SK-N-SH treated with all-trans-retinoic acid at 6 μM for 48 hours (cell line): ENCODE results near the gene KARS1.

ENCODE experiments used
- ARNTL ChIP-seq: fragments of 450-650 bp; formaldehyde crosslinking; IDR thresholded peaks from 2 replicates; pipeline ENCODE4 v1.5.0; 2020; ENCODE audit warnings: low read depth, mild to moderate bottlenecking, moderate library complexity, borderline replicate concordance
- CREB5 ChIP-seq: fragments of 250-450 bp; sonication (Bioruptor Pico); IDR thresholded peaks from 2 replicates; pipeline ENCODE4 v1.5.1; 2020; ENCODE audit warnings: low read depth, mild to moderate bottlenecking, moderate library complexity
- CSRNP3 ChIP-seq: fragments of 250-450 bp; sonication (Bioruptor Pico); IDR thresholded peaks from 2 replicates; pipeline ENCODE4 v1.5.1; 2021; ENCODE audit warnings: mild to moderate bottlenecking, moderate library complexity
- ESRRG ChIP-seq: fragments of 250-450 bp; sonication (Bioruptor Pico); IDR thresholded peaks from 2 replicates; pipeline ENCODE4 v1.6.1; 2021; ENCODE audit warnings: mild to moderate bottlenecking
- PATZ1 ChIP-seq: fragments of 250-450 bp; sonication (Bioruptor Pico); IDR thresholded peaks from 2 replicates; pipeline ENCODE4 v1.8.0; 2020; ENCODE audit warnings: mild to moderate bottlenecking, moderate library complexity, borderline replicate concordance
- PPARA ChIP-seq: fragments of 250-450 bp; sonication (Bioruptor Pico); IDR thresholded peaks from 2 replicates; pipeline ENCODE4 v1.5.0; 2020; ENCODE audit warnings: mild to moderate bottlenecking, borderline replicate concordance
- RARB ChIP-seq: fragments of 250-450 bp; sonication (Bioruptor Pico); IDR thresholded peaks from 2 replicates; pipeline ENCODE4 v1.8.0; 2021; ENCODE audit warnings: mild to moderate bottlenecking, moderate library complexity
- SNAI2 ChIP-seq: fragments of 250-450 bp; sonication (Bioruptor Pico); IDR thresholded peaks from 2 replicates; pipeline ENCODE4 v1.5.0; 2020; ENCODE audit warnings: mild to moderate bottlenecking, moderate library complexity
- TCF4 ChIP-seq: fragments of 250-450 bp; sonication (Bioruptor Pico); IDR thresholded peaks from 2 replicates; pipeline ENCODE4 v1.8.0; 2021; ENCODE audit warnings: mild to moderate bottlenecking, moderate library complexity, borderline replicate concordance
- ZFP3 ChIP-seq: fragments of 250-450 bp; sonication (Bioruptor Pico); IDR thresholded peaks from 2 replicates; pipeline ENCODE4 v1.5.0; 2020; ENCODE audit warnings: mild to moderate bottlenecking, moderate library complexity
- ZFP30 ChIP-seq: fragments of 450-650 bp; formaldehyde crosslinking; IDR thresholded peaks from 2 replicates; pipeline ENCODE4 v1.5.0; 2022; ENCODE audit warnings: mild to moderate bottlenecking, moderate library complexity
- ZNF565 ChIP-seq: fragments of 450-650 bp; formaldehyde crosslinking; conservative IDR thresholded peaks from 2 replicates; pipeline ENCODE4 v1.5.0; 2020; ENCODE audit warnings: low read depth, mild to moderate bottlenecking, moderate library complexity

GRCh38 chr16:75658175-75658574, 10.7 kb upstream of the KARS1 start:
- no peak for TF ChIP-seq PATZ1 (CRISPR knock-in tag)
- TF ChIP-seq ZFP30 (CRISPR knock-in tag): no peak
- TF ChIP-seq PPARA (CRISPR knock-in tag): no peak
- TF ChIP-seq ZFP3 (CRISPR knock-in tag): no peak
- TF ChIP-seq CSRNP3: no peak
- no peak for TF ChIP-seq TCF4
- TF ChIP-seq ARNTL: no peak
- no peak for TF ChIP-seq CREB5 (CRISPR knock-in tag)
- TF ChIP-seq ZNF565 (CRISPR knock-in tag): no peak
- no peak for TF ChIP-seq SNAI2 (CRISPR knock-in tag)
- no peak for TF ChIP-seq RARB (CRISPR knock-in tag)
- no peak for TF ChIP-seq ESRRG (CRISPR knock-in tag)
